NCI-H82 treated with DMSO at 0.1 percent for 48 hours (cell line): ENCODE results near the gene GPR18.
"Not testable (repeated sequence)": the region's sequence is repeated elsewhere in the genome, so short reads cannot be mapped to it uniquely, and the experiment has no call there.

Experiments used
- DNase-seq: peaks from one replicate; lab custom pipeline; 2025; ENCODE audit not compliant: unreplicated experiment; lab: John Stamatoyannopoulos, UW

GPR18 gene

GRCh38 chr13:99231721-99232120 is 26.5 kb downstream of the GPR18 start:
- no peak for DNase-seq

- DNase-seq: no peak
These were observed 27.2 kb downstream of the GPR18 start for GRCh38 chr13:99230991-99231390.

DNA sequence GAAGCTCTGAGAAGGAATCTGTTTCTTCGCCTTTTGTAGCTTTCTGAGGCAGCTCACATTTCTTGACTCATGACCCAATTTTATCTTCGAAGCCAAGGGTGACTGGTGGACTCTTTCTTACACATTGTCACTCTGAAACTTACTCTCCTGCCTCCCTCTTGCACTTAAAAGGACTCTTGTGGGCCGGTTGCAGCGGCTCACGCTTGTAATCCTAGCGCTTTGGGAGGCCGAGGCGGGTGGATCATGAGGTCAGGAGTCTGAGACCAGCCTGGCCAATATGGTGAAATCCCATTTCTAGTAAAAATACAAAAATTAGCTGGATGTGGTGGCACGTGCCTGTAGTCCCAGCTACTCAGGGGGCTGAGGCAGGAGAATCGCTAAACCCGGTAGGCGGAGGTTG is 27.6 kb downstream of the GPR18 start:
- DNase-seq: not testable (repeated sequence)

- DNase-seq: no peak
These were observed 29.2 kb downstream of the GPR18 start for GRCh38 chr13:99228737-99229691.

GRCh38 chr13:99227909-99228688 is 30.1 kb downstream of the GPR18 start:
- no peak for DNase-seq

- DNase-seq: no peak
These were observed 30.8 kb downstream of the GPR18 start for GRCh38 chr13:99227331-99227900.

DNA sequence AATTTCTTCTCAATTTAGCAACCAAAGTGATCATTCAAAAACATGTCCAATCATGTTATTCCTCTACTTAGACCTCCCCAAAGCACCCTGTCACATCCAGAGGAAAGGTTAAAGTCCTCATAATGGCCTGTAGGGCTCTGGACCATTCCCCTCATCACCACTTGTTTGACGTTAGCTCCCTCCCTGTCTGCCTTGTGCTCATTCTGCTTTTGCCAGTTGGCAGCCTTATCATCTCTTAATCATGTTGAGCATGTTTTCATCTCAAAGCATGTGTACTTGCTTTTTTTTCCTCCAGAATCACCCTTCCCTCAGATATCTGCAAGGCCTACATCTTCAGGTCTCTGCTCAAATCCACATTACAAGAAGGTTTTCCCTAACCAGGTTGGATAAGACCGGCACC is 31.7 kb downstream of the GPR18 start:
- DNase-seq: no peak

GRCh38 chr13:99225078-99225477 is 33.1 kb downstream of the GPR18 start:
- no peak for DNase-seq

DNA sequence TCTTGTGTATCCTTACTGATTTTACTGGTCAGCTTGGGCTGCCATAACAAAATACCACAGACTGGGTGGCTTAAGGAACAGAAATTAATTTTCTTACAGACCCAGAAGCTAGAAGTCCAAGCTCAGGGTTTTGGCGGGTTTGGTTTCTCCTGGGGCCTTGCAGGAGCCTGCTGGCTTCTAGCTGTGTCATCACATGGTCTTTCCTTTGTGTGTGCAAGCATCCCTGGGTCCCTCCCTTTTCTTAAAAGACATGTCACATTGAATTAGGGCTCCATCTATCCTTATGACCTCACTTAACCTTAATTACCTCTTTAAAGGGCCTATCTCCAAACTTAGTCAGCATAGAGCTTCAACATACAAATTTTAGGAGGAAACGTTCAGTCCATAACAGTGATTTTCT is 34.2 kb downstream of the GPR18 start:
- no peak for DNase-seq

DNA sequence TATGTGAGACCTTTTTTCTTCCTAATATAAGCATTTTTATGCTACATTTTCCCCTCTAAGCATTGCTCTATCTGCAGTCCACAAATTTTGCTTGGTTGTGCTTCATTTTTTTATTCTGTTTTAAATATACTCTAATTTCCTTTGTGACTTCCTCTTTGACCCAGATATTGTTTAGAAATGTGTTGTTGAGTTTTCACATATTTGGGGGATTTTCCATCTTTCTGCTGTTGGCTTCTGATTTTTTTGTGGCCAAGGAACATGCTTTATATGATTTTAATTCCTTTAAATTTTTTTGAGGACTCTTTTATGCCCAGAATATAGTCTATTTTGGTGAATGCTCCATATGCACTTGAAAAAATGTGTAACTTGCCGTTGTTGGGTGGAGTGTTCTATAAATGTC is 34.6 kb downstream of the GPR18 start:
- no peak for DNase-seq

- DNase-seq: no peak
These were observed 36.5 kb downstream of the GPR18 start for GRCh38 chr13:99221567-99222239.

DNA sequence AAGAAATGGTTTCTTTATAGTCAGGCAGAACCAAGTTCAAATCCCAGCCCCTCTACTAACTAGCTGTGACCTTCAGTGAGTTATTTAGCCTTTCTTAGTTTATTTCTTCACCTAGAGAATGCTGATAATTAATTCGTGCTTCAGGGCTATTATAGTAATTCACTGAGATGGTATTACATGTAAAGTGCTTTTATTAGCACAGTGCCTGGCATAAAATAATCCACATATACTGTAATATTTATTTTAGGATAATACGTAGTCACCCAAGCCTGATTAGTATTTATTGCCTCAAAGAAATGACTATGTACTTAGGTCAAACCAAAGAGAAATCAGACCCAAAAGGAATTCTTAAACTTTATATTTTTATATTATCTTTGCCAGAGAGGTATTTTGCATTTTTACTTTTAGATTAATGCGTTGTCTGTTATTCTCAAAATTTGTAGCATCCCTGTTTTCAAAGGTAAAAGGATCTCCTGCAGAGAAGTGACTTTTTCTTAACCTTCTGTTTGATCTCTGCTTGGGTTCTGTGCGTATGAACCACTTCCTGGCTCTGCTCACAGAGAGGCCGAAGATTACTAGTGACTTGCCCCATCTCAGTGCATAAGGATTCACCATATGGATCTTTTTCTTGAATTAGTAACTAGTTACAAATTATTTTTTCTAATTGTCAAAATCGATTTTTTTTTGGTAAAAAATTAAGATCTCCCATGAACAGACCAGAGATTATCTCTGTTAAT is 37.8 kb downstream of the GPR18 start:
- DNase-seq: no peak

GRCh38 chr13:99218969-99219368 is 39.2 kb downstream of the GPR18 start:
- no peak for DNase-seq

- no peak for DNase-seq
These were observed 39.6 kb downstream of the GPR18 start for GRCh38 chr13:99218545-99218944.

DNA sequence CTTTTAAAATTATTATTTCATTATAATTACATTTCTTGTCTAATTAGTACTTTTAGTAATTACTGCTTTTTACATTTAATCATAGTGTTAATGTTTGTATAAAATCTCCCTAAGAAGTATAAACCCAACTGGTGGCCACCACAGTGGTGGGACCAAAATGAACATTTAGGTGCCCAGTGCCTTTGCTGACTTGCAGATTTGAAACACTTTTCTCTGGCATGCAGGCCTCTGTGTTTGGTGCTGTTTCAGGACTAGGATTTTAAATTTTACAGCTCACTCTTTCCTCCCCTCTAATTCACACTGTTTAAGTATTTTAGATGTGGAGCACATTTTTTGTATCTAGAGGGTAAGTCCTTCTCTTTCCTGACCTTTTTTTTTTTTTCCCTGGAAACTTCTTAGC is 40.1 kb downstream of the GPR18 start:
- no peak for DNase-seq

- DNase-seq: no peak
These were observed 40.6 kb downstream of the GPR18 start for GRCh38 chr13:99217461-99218110.

GRCh38 chr13:99215184-99215830 is 42.9 kb downstream of the GPR18 start:
- no peak for DNase-seq

DNA sequence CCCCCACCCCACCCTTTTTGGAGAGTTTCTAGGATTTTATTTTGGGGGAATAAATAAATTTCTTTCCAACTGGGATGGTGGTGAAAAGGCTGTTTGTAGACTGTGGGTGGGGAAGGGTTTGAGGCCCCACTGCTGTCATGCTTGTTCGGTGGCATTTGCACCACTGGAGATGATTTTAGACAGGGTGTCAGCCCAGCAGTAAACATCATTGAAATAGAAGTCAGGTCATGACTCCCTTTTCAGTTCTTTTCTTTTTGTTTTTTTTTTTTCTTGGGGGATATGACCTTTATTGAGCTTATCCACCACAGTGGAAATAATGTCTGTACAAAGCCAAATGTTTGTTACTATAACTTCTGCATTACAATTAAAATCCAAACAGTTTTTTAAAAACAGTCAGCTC is 43.4 kb downstream of the GPR18 start:
- no peak for DNase-seq

DNA sequence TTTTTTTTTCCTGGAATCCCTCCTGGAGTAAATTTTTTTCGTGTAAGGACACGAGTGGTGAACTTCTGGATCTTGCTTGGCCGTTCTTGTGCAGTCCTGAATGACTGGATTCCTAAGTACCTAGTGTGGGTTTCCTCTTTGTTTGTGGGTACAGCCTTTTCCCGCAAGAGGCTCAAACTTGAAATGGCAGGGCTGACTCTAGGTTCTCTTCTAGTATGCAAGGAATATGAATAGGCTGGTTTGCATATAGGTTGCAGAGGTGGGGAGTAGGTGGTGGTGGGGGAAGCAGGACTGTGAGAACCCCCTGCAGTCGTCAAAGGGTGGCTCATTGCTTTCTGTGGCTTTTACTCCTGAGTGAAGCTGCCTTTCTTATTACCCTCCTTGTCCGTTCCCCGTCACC is 43.9 kb downstream of the GPR18 start:
- DNase-seq: no peak
